Pancreas (tissue), 10 donors: ENCODE data around the gene APOBEC4. TPM values are rescaled to one million over a fixed set of nuclear protein-coding genes. Genes with fewer than 3 reads are reported as not detected.
"Not testable (repeated sequence)": the region's sequence is repeated elsewhere in the genome, so short reads cannot be mapped to it uniquely, and the experiment has no call there.

Source experiments
- ATAC-seq, 4 donors: fragments of 200-7000 bp; cut with Tn5 transposase; one replicate each; pipeline versions ENCODE4 v1.8.0 to v1.9.1; 2020; ENCODE audit warnings: mild to moderate bottlenecking in 4 of 4, moderate library complexity in 4 of 4
- DNase-seq, 6 donors: peaks; one replicate each; pipeline ENCODE4 v3.0.0-alpha.2; 2020
- FAIRE-seq: peaks from 2 replicates; lab custom pipeline; 2012; peaks lifted over from hg19 to GRCh38; lab: Jason Lieb, UNC
- H3K27ac ChIP-seq, 4 donors: fragments of 200-600 bp; sonication (generic); 1 replicate in 3 of 4; 2 replicates in 1 of 4; pipeline versions ENCODE4 v1.5.0 to v1.8.0; 2020
- H3K27me3 ChIP-seq, 4 donors: fragments of 200-600 bp; one replicate each; pipeline ENCODE4 v1.8.0; 2021
- H3K36me3 ChIP-seq, 3 donors: fragments of 200-600 bp; sonication (generic) in 1 of 3; one replicate each; pipeline versions ENCODE4 v1.5.0 to v1.8.0; 2020 to 2021
- H3K4me1 ChIP-seq, 3 donors: fragments of 200-600 bp; one replicate each; pipeline ENCODE4 v1.8.0; 2021
- H3K4me3 ChIP-seq, 4 donors: fragments of 200-600 bp; sonication (generic) in 2 of 4; one replicate each; pipeline versions ENCODE4 v1.5.0 to v1.8.0; 2020 to 2021
- H3K9me3 ChIP-seq, 4 donors: fragments of 200-600 bp; one replicate each; pipeline ENCODE4 v1.8.0; 2021
- WGBS, 2 donors: extraction: QIAGEN DNeasy Blood & Tissue Kit; methylation state at CpG; one replicate each; pipeline ENCODE4 v1.1.7; 2013; 5-methylcytosine and 5-hydroxymethylcytosine counted together
- intact Hi-C, 3 donors: fragments of 100-400 bp; cut with DNase I; formaldehyde crosslinking; loops; one replicate each; pipeline versions ENCODE4 v1.11.1 to v1.14.2; 2022
- polyA plus RNA-seq, 2 donors: library from polyadenylated mRNA; stranded (reverse); fragments of 200-250 nt; gene quantifications; one replicate each; pipeline ENCODE4 v1.2.3, GENCODE V29; 2013
- total RNA-seq, 6 donors: library from RNA; stranded (reverse); fragmentation: NEBNext Ultra II Directional in 4 of 6; extraction: Animal tissue kit (Norgen Biotek cat#: 25700) in 4 of 6; gene quantifications; one replicate each; pipeline versions ENCODE4 v1.2.1 to v1.2.4, GENCODE V29; 2021 to 2023
- TF ChIP-seq, protein P1 (sequence below), 4 donors: fragments of 200-600 bp; sonication (generic) in 3 of 4; IDR thresholded peaks; one replicate each; pipeline versions ENCODE4 v1.5.0 to v1.8.0; 2021; ENCODE audit warnings: antibody characterized with exemption in 4 of 4
- donor health status: healthy with polysubstance abuse.
- donor health status: DM: no; HTN: no; CAD: no; lungs with moderate emphysema.
- donor health status: DM: no; HTN: no; CAD: no.
- donor health status: control.
- donor health status: control.
- donor health status: Bipolar disorder and iron deficiency.
- donor health status: DM: yes; HTN: yes; CAD: no.
- donor health status: DM: no; HTN: no; CAD: no.
- donor health status: DM: no; HTN: no; CAD: no.
- donor health status: DM: yes; HTN: yes; CAD: no.

APOBEC4 gene
- total and polyA plus RNA-seq, 8 donors: 0.05 TPM; not detected in 7

DNA sequence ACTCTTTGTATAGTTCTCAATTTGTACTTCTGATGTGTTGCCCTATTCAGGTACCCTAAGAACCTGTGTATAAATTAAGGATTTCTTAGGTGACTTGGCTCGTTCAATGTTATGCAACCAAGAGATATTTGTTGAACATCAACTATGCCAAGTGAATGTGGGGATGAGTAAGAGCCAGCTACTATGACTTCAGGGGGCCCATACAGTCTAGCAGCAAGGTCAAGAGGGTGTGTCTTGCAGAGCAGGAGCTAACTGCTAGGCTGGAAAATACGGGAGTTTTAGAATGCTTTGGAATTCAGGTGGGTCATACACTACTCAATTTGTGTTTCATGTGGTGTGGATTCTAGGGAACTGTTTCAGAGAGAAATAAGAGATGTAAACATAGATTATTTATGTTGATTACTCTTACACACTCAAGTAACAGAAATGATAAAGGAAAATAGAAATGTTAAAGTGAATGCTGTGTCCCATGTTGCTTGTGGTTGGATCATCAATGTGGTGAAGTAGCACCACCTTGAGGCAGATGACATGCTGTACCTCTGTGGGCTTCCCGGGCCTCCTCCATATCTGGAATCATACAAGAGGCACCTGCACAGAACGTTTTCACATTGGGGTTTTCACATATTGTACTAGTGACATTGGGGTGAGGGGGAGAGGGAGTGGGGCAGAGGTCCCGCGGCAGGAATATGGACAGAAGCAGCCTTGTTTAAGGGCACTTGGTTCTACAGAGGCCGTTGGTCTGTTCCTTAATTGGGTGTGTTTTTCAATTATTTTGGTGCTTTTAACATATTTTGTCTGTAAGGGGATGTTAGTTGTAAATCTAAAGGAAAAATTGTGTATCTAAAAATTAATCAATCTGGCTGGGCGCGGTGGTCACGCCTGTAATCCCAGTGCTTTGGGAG, 30.0 kb downstream of the APOBEC4 start:
- no peak for FAIRE-seq
- no peak overlapping the region for H3K27ac ChIP-seq

DNA sequence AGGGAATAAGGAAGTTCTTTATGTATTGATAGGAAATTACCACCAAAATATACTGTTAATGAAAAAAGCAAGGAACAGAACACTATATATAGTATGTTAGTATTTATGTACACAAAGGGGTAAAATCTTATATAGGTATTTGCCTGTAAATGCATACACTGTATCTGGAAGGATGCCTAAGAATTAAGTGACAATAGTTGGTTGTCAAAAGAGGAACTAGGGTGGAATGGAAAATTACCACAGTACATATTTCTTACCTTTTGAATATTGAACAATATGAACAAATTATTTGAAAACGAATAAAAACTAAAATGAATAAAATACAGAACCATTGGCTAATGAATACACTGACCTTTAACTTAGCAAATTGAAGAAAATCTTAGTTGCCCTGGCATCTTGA, 31.1 kb downstream of the APOBEC4 start:
- intact Hi-C loops: loop anchor here in 1 of 3 donors (10.0 kb wide), 1 partner anchor 137 kb away; no protein-coding TSS in a partner anchor
- Histone ChIP-seq H3K27ac (no peak overlapping the region), H3K9me3 (no peaks in the 10 kb centered on the region), H3K36me3 (no peaks in the 10 kb centered on the region), H3K4me1 (peaks cover 8 to 20% (median 12%) of the 10 kb centered on the region in 3 donors), H3K27me3 (no peaks in the 10 kb centered on the region), H3K4me3 (no peak overlapping the region)
- ATAC-seq (no peak), DNase-seq (no peak), FAIRE-seq (no peak)
- TF ChIP-seq, protein P1, sequence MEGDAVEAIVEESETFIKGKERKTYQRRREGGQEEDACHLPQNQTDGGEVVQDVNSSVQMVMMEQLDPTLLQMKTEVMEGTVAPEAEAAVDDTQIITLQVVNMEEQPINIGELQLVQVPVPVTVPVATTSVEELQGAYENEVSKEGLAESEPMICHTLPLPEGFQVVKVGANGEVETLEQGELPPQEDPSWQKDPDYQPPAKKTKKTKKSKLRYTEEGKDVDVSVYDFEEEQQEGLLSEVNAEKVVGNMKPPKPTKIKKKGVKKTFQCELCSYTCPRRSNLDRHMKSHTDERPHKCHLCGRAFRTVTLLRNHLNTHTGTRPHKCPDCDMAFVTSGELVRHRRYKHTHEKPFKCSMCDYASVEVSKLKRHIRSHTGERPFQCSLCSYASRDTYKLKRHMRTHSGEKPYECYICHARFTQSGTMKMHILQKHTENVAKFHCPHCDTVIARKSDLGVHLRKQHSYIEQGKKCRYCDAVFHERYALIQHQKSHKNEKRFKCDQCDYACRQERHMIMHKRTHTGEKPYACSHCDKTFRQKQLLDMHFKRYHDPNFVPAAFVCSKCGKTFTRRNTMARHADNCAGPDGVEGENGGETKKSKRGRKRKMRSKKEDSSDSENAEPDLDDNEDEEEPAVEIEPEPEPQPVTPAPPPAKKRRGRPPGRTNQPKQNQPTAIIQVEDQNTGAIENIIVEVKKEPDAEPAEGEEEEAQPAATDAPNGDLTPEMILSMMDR (IDR thresholded peaks at IDR 0.05): no peak
- WGBS, 2 donors: 30 to 31% methylated on average over 1 of the region's 1 CpG

More for the DNA sequence above, 30.0 kb downstream of the APOBEC4 start:
- 44 to 46% methylated on average over 10 of the region's 10 CpGs for WGBS, 2 donors
- intact Hi-C loops: loop anchor here in 1 of 3 donors (10.0 kb wide), 1 partner anchor 138 kb away; no protein-coding TSS in a partner anchor
- Histone ChIP-seq H3K4me1 (peaks cover 8 to 23% (median 12%) of the 10 kb centered on the region in 3 donors), H3K9me3 (no peaks in the 10 kb centered on the region), H3K27me3 (no peaks in the 10 kb centered on the region), H3K4me3 (no peak overlapping the region), H3K36me3 (no peaks in the 10 kb centered on the region)
- DNase-seq: peak in 3 of 6 donors; percentile 38 to 44 (median 40)
- TF ChIP-seq, protein P1 (IDR thresholded peaks at IDR 0.05): peak in 3 of 4 donors; percentile 36 to 41 (median 36)
- peak; percentile 74 to 94 (median 90) for ATAC-seq

DNA sequence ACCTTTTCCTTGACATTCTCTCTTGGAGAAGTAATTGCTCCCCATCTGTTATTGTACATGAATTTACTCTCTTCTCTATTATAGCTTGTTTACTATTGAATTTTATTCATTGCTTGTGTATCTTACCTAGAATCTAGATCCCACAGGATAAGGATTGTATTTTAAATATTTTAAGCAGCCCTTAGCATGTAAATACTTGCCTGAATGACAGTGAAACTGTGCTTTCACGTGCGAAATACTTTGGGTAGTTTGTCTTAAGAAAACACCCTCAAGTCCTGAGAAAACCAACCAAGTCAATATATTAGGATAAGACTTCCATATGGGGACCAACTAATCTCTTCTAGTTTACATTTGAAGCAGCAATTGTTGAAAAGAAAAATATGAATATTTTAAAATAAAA, 32.8 kb downstream of the APOBEC4 start:
- DNase-seq (no peak), ATAC-seq (no peak), FAIRE-seq (no peak)
- WGBS, 2 donors: 59 to 84% methylated on average over 2 of the region's 2 CpGs
- Histone ChIP-seq H3K36me3 (no peaks in the 10 kb centered on the region), H3K4me1 (peaks cover 0 to 4% (median 0%) of the 10 kb centered on the region in 3 donors), H3K4me3 (no peak overlapping the region), H3K9me3 (no peaks in the 10 kb centered on the region), H3K27ac (no peak overlapping the region), H3K27me3 (no peaks in the 10 kb centered on the region)
- TF ChIP-seq, protein P1 (IDR thresholded peaks at IDR 0.05): no peak
- intact Hi-C loops: loop anchor here in 1 of 3 donors (10.0 kb wide), 1 partner anchor 136 kb away; no protein-coding TSS in a partner anchor

DNA sequence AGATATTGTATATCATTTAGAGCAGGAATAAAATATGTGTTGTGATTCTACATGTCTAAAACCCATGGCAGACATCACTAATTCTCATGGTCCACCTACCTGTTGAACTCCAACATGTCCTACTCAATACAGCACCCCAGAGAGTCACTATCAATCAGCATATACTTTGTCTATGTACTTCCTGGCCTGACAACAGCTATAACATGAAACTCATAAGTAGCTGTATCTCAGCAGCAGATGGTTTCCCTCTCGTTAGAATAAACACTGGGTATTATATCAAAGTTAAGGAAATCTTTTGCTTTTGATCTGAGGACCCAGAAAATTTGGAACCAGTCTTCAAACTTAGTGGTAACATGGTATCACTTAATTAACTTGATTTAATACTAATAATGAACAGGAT, 33.3 kb downstream of the APOBEC4 start:
- Histone ChIP-seq H3K27ac (no peak overlapping the region), H3K27me3 (no peaks in the 10 kb centered on the region), H3K9me3 (no peaks in the 10 kb centered on the region), H3K4me1 (peaks cover 0 to 4% (median 0%) of the 10 kb centered on the region in 3 donors), H3K4me3 (no peak overlapping the region), H3K36me3 (no peaks in the 10 kb centered on the region)
- intact Hi-C loops: loop anchor here in 1 of 3 donors (10.0 kb wide), 1 partner anchor 135 kb away; no protein-coding TSS in a partner anchor
- FAIRE-seq (no peak), DNase-seq (no peak), ATAC-seq (no peak)
- TF ChIP-seq, protein P1 (IDR thresholded peaks at IDR 0.05): no peak
- 67 to 70% methylated on average over 1 of the region's 1 CpG for WGBS, 2 donors

DNA sequence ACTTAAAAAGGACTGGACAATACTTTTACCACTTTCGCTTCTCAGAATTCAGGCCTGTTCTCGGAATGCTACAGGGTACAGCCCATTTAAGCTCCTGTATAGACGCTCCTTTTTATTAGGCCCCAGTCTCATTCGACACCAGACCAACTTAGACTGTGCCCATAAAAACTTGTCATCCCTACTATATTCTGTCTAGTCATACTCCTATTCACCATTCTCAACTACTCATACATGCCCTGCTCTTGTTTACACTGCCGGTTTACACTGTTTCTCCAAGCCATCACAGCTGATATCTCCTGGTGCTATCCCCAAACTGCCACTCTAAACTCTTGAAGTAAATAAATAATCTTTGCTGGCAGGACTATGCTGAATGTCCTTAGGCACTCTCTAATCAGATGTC, 34.9 kb downstream of the APOBEC4 start:
- H3K9me3 ChIP-seq, DNase-seq, H3K4me3 ChIP-seq, H3K36me3 ChIP-seq, H3K4me1 ChIP-seq, FAIRE-seq, ATAC-seq, intact Hi-C loops, H3K27me3 ChIP-seq, H3K27ac ChIP-seq: not testable (repeated sequence)
- WGBS, 2 donors: 73 to 89% methylated on average over 4 to 5 of the region's 5 CpGs

DNA sequence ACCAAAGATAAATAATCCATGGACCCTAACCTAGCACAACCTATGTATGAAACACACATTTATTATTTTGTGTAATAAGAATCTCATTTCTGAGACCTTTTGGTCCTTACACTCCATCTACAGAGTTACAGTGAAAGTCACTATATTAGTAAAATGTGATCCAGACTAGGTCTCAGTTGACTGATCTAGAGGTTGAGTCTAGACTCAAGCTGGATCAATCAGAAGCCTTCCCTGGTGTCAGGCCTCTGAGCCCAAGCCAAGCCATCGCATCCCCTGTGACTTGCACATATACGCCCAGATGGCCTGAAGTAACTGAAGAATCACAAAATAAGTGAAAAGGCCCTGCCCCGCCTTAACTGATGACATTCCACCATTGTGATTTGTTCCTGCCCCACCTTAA, 40.1 kb downstream of the APOBEC4 start:
- H3K4me3 ChIP-seq, DNase-seq, H3K36me3 ChIP-seq, H3K9me3 ChIP-seq, H3K27ac ChIP-seq, ATAC-seq, intact Hi-C loops, H3K4me1 ChIP-seq, H3K27me3 ChIP-seq, FAIRE-seq: not testable (repeated sequence)
- 86 to 100% methylated on average over 2 to 3 of the region's 3 CpGs for WGBS, 2 donors
